H1 (cell line): ENCODE data around the gene COL11A1. TPM values are rescaled to one million over a fixed set of nuclear protein-coding genes. Genes with fewer than 3 reads are reported as not detected.

ENCODE experiments used
- CTCF ChIA-PET: fragments of 300-600 bp; sonication (Branson Sonifier 250); formaldehyde crosslinking; loops from one replicate; lab custom pipeline; 2021; ENCODE audit not compliant: partially characterized antibody; lab: Charles Lee
- POLR2A ChIA-PET: fragments of 300-600 bp; sonication (Branson Sonifier 250); formaldehyde crosslinking; loops from one replicate; lab custom pipeline; 2021; ENCODE audit warnings: inconsistent platforms; ENCODE audit not compliant: partially characterized antibody; lab: Charles Lee
- DNase-seq, 2 experiments: peaks; one replicate each; pipeline versions ENCODE4 v3.0.0 to v3.0.0-alpha.2; 2010 to 2022; ENCODE audit warnings: low spot score in 2 of 2, low read depth in 1 of 2, mixed read lengths in 1 of 2
- FAIRE-seq: peaks from 2 replicates; lab custom pipeline; 2011; peaks lifted over from hg19 to GRCh38; lab: Jason Lieb, UNC
- H2AFZ ChIP-seq: 2 replicates; pipeline ENCODE4 v1.8.1; 2012; ENCODE audit warnings: low read length, inconsistent platforms
- H2AK5ac ChIP-seq: 2 replicates; pipeline ENCODE4 v1.6.1; 2013; ENCODE audit warnings: low read depth, low read length
- H2BK120ac ChIP-seq: replicated peaks from 2 replicates; pipeline ENCODE3; 2013; ENCODE audit warnings: low read depth, low read length, inconsistent platforms
- H2BK12ac ChIP-seq: 2 replicates; pipeline ENCODE4 v1.6.1; 2013; ENCODE audit warnings: low read depth, low read length
- H2BK15ac ChIP-seq: 2 replicates; pipeline ENCODE4 v1.6.1; 2013; ENCODE audit warnings: low read length
- H2BK20ac ChIP-seq: 2 replicates; pipeline ENCODE4 v1.6.1; 2013; ENCODE audit warnings: low read length
- H2BK5ac ChIP-seq: 2 replicates; pipeline ENCODE4 v1.6.1; 2013; ENCODE audit warnings: low read depth, low read length
- H3K14ac ChIP-seq: 2 replicates; pipeline ENCODE4 v1.6.1; 2013; ENCODE audit warnings: inconsistent platforms; ENCODE audit not compliant: insufficient read length
- H3K18ac ChIP-seq: 2 replicates; pipeline ENCODE4 v1.6.1; 2013; ENCODE audit warnings: low read length; ENCODE audit errors: extremely low read depth
- H3K23ac ChIP-seq: 2 replicates; pipeline ENCODE4 v1.6.1; 2013; ENCODE audit warnings: inconsistent platforms; ENCODE audit not compliant: insufficient read length
- H3K23me2 ChIP-seq: 2 replicates; pipeline ENCODE4 v1.6.1; 2013; ENCODE audit warnings: low read depth, low read length
- H3K27ac ChIP-seq: 2 replicates; pipeline ENCODE4 v1.6.1; 2011; ENCODE audit warnings: low read depth, low read length, inconsistent platforms
- H3K27me3 ChIP-seq, 4 experiments: replicated peaks in 1 of 4; 1 replicate in 1 of 4; 2 replicates in 3 of 4; pipeline versions ENCODE4 v1.6.1 to v1.8.1; 2011 to 2013; ENCODE audit warnings: low read length in 3 of 4, mild to moderate bottlenecking in 3 of 4, inconsistent platforms in 2 of 4, mixed read lengths in 2 of 4, moderate library complexity in 1 of 4; ENCODE audit not compliant: control insufficient read depth in 3 of 4, insufficient read depth in 3 of 4; ENCODE audit errors: extremely low read depth in 1 of 4
- H3K36me3 ChIP-seq, 4 experiments: 2 replicates each; pipeline versions ENCODE4 v1.6.1 to v1.8.1; 2011 to 2013; ENCODE audit warnings: mild to moderate bottlenecking in 4 of 4, low read length in 3 of 4, moderate library complexity in 2 of 4, control low read depth in 1 of 4, inconsistent platforms in 1 of 4; ENCODE audit not compliant: insufficient read depth in 4 of 4, control insufficient read depth in 2 of 4
- H3K4ac ChIP-seq: replicated peaks from 2 replicates; pipeline ENCODE3; 2013; ENCODE audit warnings: low read length, low read depth, mixed read lengths, inconsistent platforms; ENCODE audit not compliant: insufficient read length
- H3K4me1 ChIP-seq, 4 experiments: replicated peaks in 1 of 4; 1 replicate in 1 of 4; 2 replicates in 3 of 4; pipeline versions ENCODE4 v1.6.1 to v1.8.1; 2011 to 2013; ENCODE audit warnings: low read length in 3 of 4, inconsistent platforms in 2 of 4, mixed read lengths in 1 of 4; ENCODE audit not compliant: insufficient read depth in 4 of 4, control insufficient read depth in 3 of 4
- H3K4me2 ChIP-seq, 2 experiments: 2 replicates each; pipeline versions ENCODE4 v1.6.1 to v1.8.1; 2011 to 2013; ENCODE audit warnings: low read depth in 2 of 2, low read length in 2 of 2, control low read depth in 1 of 2, inconsistent platforms in 1 of 2, mild to moderate bottlenecking in 1 of 2; ENCODE audit not compliant: insufficient read depth in 1 of 2
- H3K4me3 ChIP-seq, 4 experiments: fragments of 200-600, 300-600 bp in 1 of 4; sonication (generic), shearing (Covaris generic), sonication (Bioruptor Twin) in 1 of 4; 2 replicates each; pipeline versions ENCODE4 v1.5.1 to v1.8.1; 2011 to 2016; ENCODE audit warnings: low read length in 4 of 4, low read depth in 3 of 4, control low read depth in 2 of 4, inconsistent platforms in 2 of 4, mild to moderate bottlenecking in 2 of 4, mixed read lengths in 1 of 4, moderate library complexity in 1 of 4; ENCODE audit not compliant: insufficient read depth in 2 of 4; ENCODE audit errors: extremely low read depth in 1 of 4
- H3K56ac ChIP-seq: replicated peaks from 2 replicates; pipeline ENCODE3; 2013; ENCODE audit warnings: low read depth, mild to moderate bottlenecking, mixed read lengths, low read length, inconsistent platforms; ENCODE audit not compliant: insufficient read length
- H3K79me1 ChIP-seq: 2 replicates; pipeline ENCODE4 v1.6.1; 2013; ENCODE audit warnings: low read depth, low read length, control low read depth
- H3K79me2 ChIP-seq, 2 experiments: 2 replicates each; pipeline versions ENCODE4 v1.6.1 to v1.8.1; 2012 to 2013; ENCODE audit warnings: low read length in 2 of 2, mild to moderate bottlenecking in 2 of 2, inconsistent platforms in 1 of 2; ENCODE audit not compliant: insufficient read depth in 2 of 2, control insufficient read depth in 1 of 2
- H3K9ac ChIP-seq, 4 experiments: replicated peaks in 1 of 4; 1 replicate in 1 of 4; 2 replicates in 3 of 4; pipeline versions ENCODE4 v1.6.1 to v1.8.1; 2011 to 2013; ENCODE audit warnings: low read depth in 3 of 4, low read length in 3 of 4, control low read depth in 2 of 4, mild to moderate bottlenecking in 2 of 4, moderate library complexity in 2 of 4, inconsistent platforms in 1 of 4; ENCODE audit errors: extremely low read depth in 1 of 4
- H3K9me3 ChIP-seq, 2 experiments: 2 replicates each; pipeline versions ENCODE4 v1.6.1 to v1.8.1; 2012 to 2013; ENCODE audit warnings: mild to moderate bottlenecking in 2 of 2, moderate library complexity in 2 of 2, control low read depth in 1 of 2, inconsistent platforms in 1 of 2, low read depth in 1 of 2, low read length in 1 of 2, mixed read lengths in 1 of 2; ENCODE audit not compliant: insufficient read depth in 2 of 2
- H4K20me1 ChIP-seq, 2 experiments: replicated peaks in 1 of 2; 2 replicates each; pipeline versions ENCODE3 to v1.8.1; 2011 to 2013; ENCODE audit warnings: inconsistent platforms in 2 of 2, low read length in 2 of 2, mild to moderate bottlenecking in 1 of 2; ENCODE audit not compliant: insufficient read depth in 2 of 2, control insufficient read depth in 1 of 2
- H4K5ac ChIP-seq: 2 replicates; pipeline ENCODE4 v1.6.1; 2013; ENCODE audit warnings: low read length, low read depth, mixed read lengths, inconsistent platforms; ENCODE audit not compliant: insufficient read length
- H4K8ac ChIP-seq: 2 replicates; pipeline ENCODE4 v1.8.0; 2013; ENCODE audit warnings: mild to moderate bottlenecking, moderate library complexity, low read length, inconsistent platforms; ENCODE audit not compliant: insufficient read depth; ENCODE audit errors: extremely low read depth
- H4K91ac ChIP-seq: replicated peaks from 2 replicates; pipeline ENCODE3; 2013; ENCODE audit warnings: low read length, mixed read lengths, inconsistent platforms; ENCODE audit not compliant: insufficient read length
- KDM4A ChIP-seq: IDR thresholded peaks from one replicate; pipeline ENCODE4 v1.7.1; 2012; ENCODE audit warnings: low read depth, mild to moderate bottlenecking, moderate library complexity, low read length, inconsistent platforms; ENCODE audit not compliant: severe bottlenecking
- MAFK ChIP-seq: IDR thresholded peaks from 2 replicates; pipeline ENCODE4 v1.6.1; 2012; ENCODE audit warnings: low read depth, mild to moderate bottlenecking, improper control_type of control experiment, low read length
- TEAD4 ChIP-seq: IDR thresholded peaks from 2 replicates; pipeline ENCODE4 v1.6.1; 2012; ENCODE audit warnings: low read depth, low read length, inconsistent platforms, mixed read lengths
- polyA plus RNA-seq, 7 experiments: library from polyadenylated mRNA; depleted of rRNA in 3 of 7; stranded (reverse) in 5 of 7; unstranded in 2 of 7; fragments of >200 nt in 5 of 7; fragments of 200-250 nt in 2 of 7; gene quantifications; 1 replicate in 5 of 7; 2 replicates in 1 of 7; 4 replicates in 1 of 7; pipeline versions ENCODE4 v1.2.1 to v1.2.3, GENCODE V29; 2011 to 2013; ENCODE audit warnings: missing spikeins in 2 of 7, mixed read lengths in 2 of 7
- total RNA-seq: library from RNA; stranded (reverse); fragmentation: NEBNext Ultra II Directional; extraction: Animal tissue kit (Norgen Biotek cat#: 25700); gene quantifications from 2 replicates; pipeline ENCODE4 v1.2.1, GENCODE V29; 2021

The COL11A1 gene
- total and polyA plus RNA-seq, 2 of the 8 experiments (the other 6 are each of a cell fraction or from before 2014, with no cell fraction given): 4.0 to 27.9 TPM

- FAIRE-seq (no peak), DNase-seq (no peak)
- no peaks in the 10 kb centered on the region for H3K27me3 ChIP-seq
- H3K18ac ChIP-seq: no peak overlapping the region
- no peak overlapping the region for H4K91ac ChIP-seq
- no peak overlapping the region for H3K23ac ChIP-seq
- H2BK120ac ChIP-seq: no peak overlapping the region
- ChIA-PET POLR2A (no interaction called here), CTCF (no interaction called here)
- no peak overlapping the region for H2BK15ac ChIP-seq
- no peak for TF ChIP-seq KDM4A
- 0 out of 2 replicates have a peak, but pooled peaks have one; percentile 28 for TF ChIP-seq TEAD4
- TF ChIP-seq MAFK: no peak
- no peak overlapping the region for H2BK20ac ChIP-seq
- no peak overlapping the region for H3K56ac ChIP-seq
- H3K14ac ChIP-seq: no peak overlapping the region
- no peaks in the 10 kb centered on the region for H3K4me1 ChIP-seq
- H3K23me2 ChIP-seq: no peaks in the 10 kb centered on the region
- H4K20me1 ChIP-seq: no peaks in the 10 kb centered on the region
- no peaks in the 10 kb centered on the region for H3K79me2 ChIP-seq
- H2BK12ac ChIP-seq: no peak overlapping the region
- H2BK5ac ChIP-seq: no peak overlapping the region
- H3K4me2 ChIP-seq: no peak overlapping the region
- no peak overlapping the region for H4K8ac ChIP-seq
- no peak overlapping the region for H3K4me3 ChIP-seq
- H3K27ac ChIP-seq: no peak overlapping the region
- H3K9me3 ChIP-seq: no peaks in the 10 kb centered on the region
- no peak overlapping the region for H2AK5ac ChIP-seq
- no peak overlapping the region for H4K5ac ChIP-seq
- no peaks in the 10 kb centered on the region for H3K36me3 ChIP-seq
- H3K79me1 ChIP-seq: no peaks in the 10 kb centered on the region
- no peak overlapping the region for H3K4ac ChIP-seq
- no peak overlapping the region for H2AFZ ChIP-seq
- no peak overlapping the region for H3K9ac ChIP-seq
Observed at GRCh38 chr1:102941366-102941947, 166.9 kb downstream of the COL11A1 start.
